Neural progenitor cell (in vitro differentiated cells): ENCODE data around the gene TMEM267. TPM values are rescaled to one million over a fixed set of nuclear protein-coding genes. Genes with fewer than 3 reads are reported as not detected.
"Not testable (repeated sequence)": the region's sequence is repeated elsewhere in the genome, so short reads cannot be mapped to it uniquely, and the experiment has no call there.

Experiments
- DNase-seq: peaks from one replicate; pipeline ENCODE4 v3.0.0-alpha.2; 2016; ENCODE audit warnings: low spot score
- H2AFZ ChIP-seq: fragments of 200-600 bp; sonication (generic); replicated peaks from 2 replicates; pipeline ENCODE4 v1.6.1; 2016; ENCODE audit warnings: antibody characterized with exemption
- H3F3A ChIP-seq: fragments of 200-600 bp; sonication (generic); 2 replicates; pipeline ENCODE4 v1.6.1; 2016; ENCODE audit warnings: antibody characterized with exemption, low read depth
- H3K27ac ChIP-seq: fragments of 200-600 bp; sonication (generic); 2 replicates; pipeline ENCODE4 v1.5.1; 2016; ENCODE audit warnings: mild to moderate bottlenecking
- H3K27me3 ChIP-seq: fragments of 200-600 bp; sonication (generic); 2 replicates; pipeline ENCODE4 v1.6.1; 2016; ENCODE audit warnings: mild to moderate bottlenecking, moderate library complexity
- H3K36me3 ChIP-seq: fragments of 200-600 bp; sonication (generic); 2 replicates; pipeline ENCODE4 v1.5.1; 2016
- H3K4me1 ChIP-seq: fragments of 200-600 bp; sonication (generic); 2 replicates; pipeline ENCODE4 v1.6.1; 2016; ENCODE audit warnings: mixed run types
- H3K4me2 ChIP-seq: fragments of 200-600 bp; sonication (generic); 2 replicates; pipeline ENCODE4 v1.6.1; 2016
- H3K4me3 ChIP-seq: fragments of 200-600 bp; sonication (generic); 2 replicates; pipeline ENCODE4 v1.5.1; 2016
- H3K79me2 ChIP-seq: fragments of 200-600 bp; sonication (generic); 2 replicates; pipeline ENCODE4 v1.6.1; 2016; ENCODE audit warnings: low read depth
- H3K9ac ChIP-seq: fragments of 200-600 bp; sonication (generic); 2 replicates; pipeline ENCODE4 v1.6.1; 2016
- H3K9me3 ChIP-seq: fragments of 200-600 bp; sonication (generic); 2 replicates; pipeline ENCODE4 v1.5.1; 2016; ENCODE audit warnings: low read depth
- H4K20me1 ChIP-seq: fragments of 200-600 bp; sonication (generic); 2 replicates; pipeline ENCODE4 v1.6.1; 2016; ENCODE audit warnings: low read depth
- H3K27ac Mint-ChIP-seq: 3 replicates; pipeline ENCODE4 v1.8.0; 2021; ENCODE audit warnings: mixed read lengths
- H3K27me3 Mint-ChIP-seq: 2 replicates; pipeline ENCODE4 v1.8.0; 2022; ENCODE audit warnings: low read depth, mild to moderate bottlenecking, inconsistent platforms, moderate library complexity, mixed read lengths; ENCODE audit not compliant: insufficient read depth
- H3K36me3 Mint-ChIP-seq: 3 replicates; pipeline ENCODE4 v1.8.0; 2021; ENCODE audit warnings: mixed read lengths
- H3K4me1 Mint-ChIP-seq: 3 replicates; pipeline ENCODE4 v1.8.0; 2021; ENCODE audit warnings: mixed read lengths
- H3K4me3 Mint-ChIP-seq: 3 replicates; pipeline ENCODE4 v1.8.0; 2021; ENCODE audit warnings: mild to moderate bottlenecking, moderate library complexity, mixed read lengths
- H3K9me3 Mint-ChIP-seq: 3 replicates; pipeline ENCODE4 v1.8.0; 2020; ENCODE audit warnings: mixed read lengths
- CTCF ChIP-seq: fragments of 200-600 bp; sonication (generic); IDR thresholded peaks from 2 replicates; pipeline ENCODE4 v1.5.1; 2017; ENCODE audit warnings: antibody characterized with exemption, mild to moderate bottlenecking
- EZH2 ChIP-seq: fragments of 200-600 bp; sonication (generic); IDR thresholded peaks from 2 replicates; pipeline ENCODE4 v1.6.1; 2017; ENCODE audit warnings: antibody characterized with exemption, mild to moderate bottlenecking, moderate library complexity
- EZH2phosphoT487 ChIP-seq: fragments of 200-600 bp; sonication (generic); IDR thresholded peaks from 2 replicates; pipeline ENCODE4 v1.6.1; 2017; ENCODE audit warnings: antibody characterized with exemption
- total RNA-seq: library from RNA; depleted of rRNA; stranded (reverse); fragments of >200 nt; gene quantifications from 2 replicates; pipeline ENCODE4 v1.2.3, GENCODE V29; 2015; ENCODE audit warnings: low replicate concordance

Gene TMEM267
- total RNA-seq, 1 donor from 2014 or later = 15.3 TPM

- Histone ChIP-seq H2AFZ (no peak overlapping the region), H3K79me2 (no peaks in the 10 kb centered on the region), H3K9ac (no peak overlapping the region), H3K4me3 (no peak overlapping the region), H3K27ac (no peak overlapping the region), H4K20me1 (no peaks in the 10 kb centered on the region), H3K36me3 (no peaks in the 10 kb centered on the region), H3K9me3 (no peaks in the 10 kb centered on the region), H3K4me2 (no peak overlapping the region), H3F3A (no peaks in the 10 kb centered on the region), H3K4me1 (no peaks in the 10 kb centered on the region), H3K27me3 (no peaks in the 10 kb centered on the region)
- Mint-ChIP-seq H3K27me3 (peaks cover 3% of the 10 kb centered on the region), H3K4me3 (no peak overlapping the region), H3K4me1 (no peaks in the 10 kb centered on the region), H3K9me3 (peaks cover 4% of the 10 kb centered on the region), H3K36me3 (no peaks in the 10 kb centered on the region), H3K27ac (no peak overlapping the region)
- DNase-seq = no peak
- TF ChIP-seq CTCF (no peak), EZH2 (no peak), EZH2phosphoT487 (no peak)
Observed at GRCh38 chr5:43409809-43410271, 73.8 kb downstream of the TMEM267 start.

GRCh38 chr5:43402524-43403066, 81.1 kb downstream of the TMEM267 start:
- H3K4me3 Mint-ChIP-seq, H2AFZ ChIP-seq, H3F3A ChIP-seq, H3K4me1 Mint-ChIP-seq, H4K20me1 ChIP-seq, H3K9me3 ChIP-seq, H3K79me2 ChIP-seq, H3K27ac ChIP-seq, H3K4me1 ChIP-seq, H3K27me3 Mint-ChIP-seq, H3K27ac Mint-ChIP-seq, H3K4me3 ChIP-seq, H3K4me2 ChIP-seq, H3K36me3 ChIP-seq, H3K9ac ChIP-seq, DNase-seq, H3K27me3 ChIP-seq, H3K36me3 Mint-ChIP-seq, H3K9me3 Mint-ChIP-seq: not testable (repeated sequence)

- Histone ChIP-seq H3K4me2 (no peak overlapping the region), H3K36me3 (no peaks in the 10 kb centered on the region), H3K27ac (no peak overlapping the region), H3K9ac (no peak overlapping the region), H3K4me1 (no peaks in the 10 kb centered on the region), H3K9me3 (no peaks in the 10 kb centered on the region), H4K20me1 (no peaks in the 10 kb centered on the region), H2AFZ (no peak overlapping the region), H3F3A (no peaks in the 10 kb centered on the region), H3K4me3 (no peak overlapping the region), H3K27me3 (peaks cover 8% of the 10 kb centered on the region), H3K79me2 (no peaks in the 10 kb centered on the region)
- H3K36me3 Mint-ChIP-seq = peaks cover 1% of the 10 kb centered on the region
- H3K27me3 Mint-ChIP-seq = peaks cover 2% of the 10 kb centered on the region
- TF ChIP-seq CTCF (peak; percentile 25), EZH2phosphoT487 (no peak), EZH2 (no peak)
- no peak overlapping the region for H3K4me3 Mint-ChIP-seq
- no peak overlapping the region for H3K27ac Mint-ChIP-seq
- H3K4me1 Mint-ChIP-seq = no peaks in the 10 kb centered on the region
- DNase-seq = peak; percentile 4
- H3K9me3 Mint-ChIP-seq = peaks cover 5% of the 10 kb centered on the region
Observed at GRCh38 chr5:43401827-43402226, 81.8 kb downstream of the TMEM267 start.

- Histone ChIP-seq H3F3A (no peaks in the 10 kb centered on the region), H3K4me1 (no peaks in the 10 kb centered on the region), H3K9me3 (no peaks in the 10 kb centered on the region), H3K4me2 (no peak overlapping the region), H3K27me3 (peaks cover 15% of the 10 kb centered on the region), H3K79me2 (no peaks in the 10 kb centered on the region), H4K20me1 (no peaks in the 10 kb centered on the region), H3K4me3 (no peak overlapping the region), H3K36me3 (no peaks in the 10 kb centered on the region), H2AFZ (no peak overlapping the region), H3K9ac (no peak overlapping the region), H3K27ac (no peak overlapping the region)
- Mint-ChIP-seq H3K36me3 (peaks cover 1% of the 10 kb centered on the region), H3K4me3 (no peak overlapping the region), H3K9me3 (peaks cover 2% of the 10 kb centered on the region), H3K27ac (no peak overlapping the region), H3K4me1 (no peaks in the 10 kb centered on the region), H3K27me3 (peaks cover 4% of the 10 kb centered on the region)
- no peak for TF ChIP-seq EZH2
- TF ChIP-seq CTCF = no peak
- TF ChIP-seq EZH2phosphoT487 = no peak
- no peak for DNase-seq
Observed at GRCh38 chr5:43400082-43400481, 83.6 kb downstream of the TMEM267 start.
